ENCODE data around the gene TRMT10B. TPM values are rescaled to one million over a fixed set of nuclear protein-coding genes. Genes with fewer than 3 reads are reported as not detected.
"Not testable (repeated sequence)": the region's sequence is repeated elsewhere in the genome, so short reads cannot be mapped to it uniquely, and the experiment has no call there.

The TRMT10B gene
- total RNA-seq, 2 donors from 2014 or later = 7.8 to 19.6 TPM

DNA sequence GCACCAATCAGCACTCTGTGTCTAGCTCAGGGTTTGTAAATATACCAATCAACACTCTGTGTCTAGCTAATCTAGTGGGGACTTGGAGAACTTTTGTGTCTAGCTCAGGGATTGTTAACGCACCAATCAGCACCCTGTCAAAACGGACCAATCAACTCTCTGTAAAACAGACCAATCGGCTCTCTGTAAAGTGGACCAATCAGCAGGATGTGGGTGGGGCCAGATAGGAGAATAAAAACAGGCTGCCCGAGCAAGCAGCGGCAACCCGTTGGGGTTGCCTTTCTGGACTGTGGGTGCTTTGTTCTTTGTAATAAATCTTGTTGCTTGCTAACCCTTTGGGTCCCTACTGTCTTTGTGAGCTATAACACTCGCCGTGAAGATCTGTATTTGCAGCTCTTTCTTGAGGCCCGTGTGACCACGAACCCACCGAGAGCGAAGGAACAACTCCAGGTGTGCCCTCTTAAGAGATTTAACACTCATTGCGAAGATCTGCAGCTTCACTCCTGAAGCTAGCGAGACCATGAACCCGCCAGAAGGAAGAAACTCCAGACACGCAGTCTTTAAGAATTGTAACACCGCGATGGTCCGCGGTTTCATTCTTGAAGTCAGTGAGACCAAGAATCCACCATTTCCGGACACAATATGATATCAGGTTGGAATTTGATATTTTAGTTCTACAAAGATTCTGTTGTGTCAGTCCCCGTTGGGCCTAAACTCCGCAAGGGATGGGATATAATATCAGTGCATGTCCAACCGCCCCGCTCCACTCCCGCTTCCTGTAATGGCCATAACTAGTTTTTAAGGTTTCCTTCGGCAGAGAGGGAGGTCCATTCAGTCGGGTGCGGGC, 740 bp upstream of the TRMT10B start:
- WGBS = 90% methylated on average over 29 of the region's 29 CpGs
- Histone ChIP-seq H3K9me3 (no peaks in the 10 kb centered on the region), H3K27ac (peak overlapping the region; percentile 81 to 90), H3K4me1 (replicated peaks) (no peaks in the 10 kb centered on the region), H3K4me3 (peak overlapping the region; percentile 75 to 90), H3K27me3 (replicated peaks; ENCODE audit: insufficient read depth) (no peaks in the 10 kb centered on the region), H3K36me3 (no peaks in the 10 kb centered on the region)
- intact Hi-C loops (cut with DNase I) = loop anchor here (5.0 kb wide), 1 partner anchor 266 kb away; the partner anchor contains the start of gene POLR1E
- TF ChIP-seq, protein P1, sequence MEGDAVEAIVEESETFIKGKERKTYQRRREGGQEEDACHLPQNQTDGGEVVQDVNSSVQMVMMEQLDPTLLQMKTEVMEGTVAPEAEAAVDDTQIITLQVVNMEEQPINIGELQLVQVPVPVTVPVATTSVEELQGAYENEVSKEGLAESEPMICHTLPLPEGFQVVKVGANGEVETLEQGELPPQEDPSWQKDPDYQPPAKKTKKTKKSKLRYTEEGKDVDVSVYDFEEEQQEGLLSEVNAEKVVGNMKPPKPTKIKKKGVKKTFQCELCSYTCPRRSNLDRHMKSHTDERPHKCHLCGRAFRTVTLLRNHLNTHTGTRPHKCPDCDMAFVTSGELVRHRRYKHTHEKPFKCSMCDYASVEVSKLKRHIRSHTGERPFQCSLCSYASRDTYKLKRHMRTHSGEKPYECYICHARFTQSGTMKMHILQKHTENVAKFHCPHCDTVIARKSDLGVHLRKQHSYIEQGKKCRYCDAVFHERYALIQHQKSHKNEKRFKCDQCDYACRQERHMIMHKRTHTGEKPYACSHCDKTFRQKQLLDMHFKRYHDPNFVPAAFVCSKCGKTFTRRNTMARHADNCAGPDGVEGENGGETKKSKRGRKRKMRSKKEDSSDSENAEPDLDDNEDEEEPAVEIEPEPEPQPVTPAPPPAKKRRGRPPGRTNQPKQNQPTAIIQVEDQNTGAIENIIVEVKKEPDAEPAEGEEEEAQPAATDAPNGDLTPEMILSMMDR (IDR thresholded peaks at IDR 0.05) = no peak
- TF ChIP-seq POLR2A (IDR thresholded peaks at IDR 0.05) = no peak
- TF ChIP-seq POLR2AphosphoS5 (IDR thresholded peaks at IDR 0.05) = no peak
- no peak for DNase-seq (ENCODE audit: low spot score)

DNA sequence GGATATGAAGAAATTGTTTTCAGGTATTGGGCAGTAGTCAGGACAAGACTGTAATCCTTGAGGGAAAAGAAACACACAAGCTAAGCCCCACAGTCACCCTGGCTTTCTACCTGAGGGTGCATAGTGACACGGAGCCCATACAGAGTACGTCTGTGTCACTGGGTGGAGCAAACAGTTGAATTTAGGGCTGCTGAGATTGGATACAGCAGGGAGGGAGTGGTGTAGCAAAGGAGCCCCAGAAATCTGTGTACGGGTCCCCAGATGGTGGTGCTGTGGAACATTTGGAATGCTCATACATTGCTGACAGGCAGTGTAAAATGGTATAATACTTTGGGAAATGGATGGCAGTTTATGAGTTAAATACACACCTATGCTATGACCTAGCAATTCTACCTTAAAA, 5.1 kb downstream of the TRMT10B start:
- H3K27ac ChIP-seq = no peak overlapping the region
- no peaks in the 10 kb centered on the region for H3K27me3 ChIP-seq (replicated peaks; ENCODE audit: insufficient read depth)
- no peak for DNase-seq (ENCODE audit: low spot score)
- TF ChIP-seq POLR2AphosphoS5 (IDR thresholded peaks at IDR 0.05) (no peak), POLR2A (IDR thresholded peaks at IDR 0.05) (no peak)
- TF ChIP-seq, protein P1 (IDR thresholded peaks at IDR 0.05) = no peak
- 75% methylated on average over 3 of the region's 3 CpGs for WGBS
- no peaks in the 10 kb centered on the region for H3K36me3 ChIP-seq
- no peaks in the 10 kb centered on the region for H3K9me3 ChIP-seq
- no peak overlapping the region for H3K4me3 ChIP-seq
- H3K4me1 ChIP-seq (replicated peaks) = no peaks in the 10 kb centered on the region
- intact Hi-C loops (cut with DNase I) = no loop called here

DNA sequence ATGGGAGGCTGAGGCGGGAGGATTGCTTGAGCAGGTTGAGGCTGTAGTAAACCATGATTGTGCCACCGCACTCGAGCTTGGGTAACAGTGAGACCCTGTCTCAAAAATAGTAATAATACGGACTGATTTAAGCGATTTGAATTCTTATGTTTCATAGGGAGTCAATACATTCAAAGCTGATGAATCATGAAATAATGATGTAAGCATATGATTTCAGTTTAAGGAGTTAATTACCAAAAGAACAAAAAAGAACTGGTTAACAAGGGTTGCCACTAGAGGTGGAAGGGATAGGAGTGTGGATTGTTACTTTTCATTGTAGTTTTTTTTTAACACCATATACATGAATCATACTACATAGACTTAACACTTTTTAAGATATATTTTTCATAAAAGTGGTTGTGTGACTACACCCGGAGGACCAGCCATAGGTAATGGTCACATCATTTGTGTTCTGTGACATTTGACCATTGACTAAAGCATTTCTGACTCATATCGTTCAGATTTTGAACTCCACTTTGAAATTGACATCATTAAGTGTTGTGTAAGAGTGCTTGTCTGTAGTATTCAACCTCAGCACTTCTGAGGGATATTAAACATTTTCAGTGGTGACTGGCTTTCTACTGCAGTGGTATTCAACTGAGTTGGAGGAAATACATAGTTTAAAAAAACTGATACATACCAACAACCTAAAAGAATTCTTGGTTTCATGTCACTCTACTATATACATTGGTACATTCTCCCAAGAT, 7.0 kb downstream of the TRMT10B start:
- no peaks in the 10 kb centered on the region for H3K27me3 ChIP-seq (replicated peaks; ENCODE audit: insufficient read depth)
- DNase-seq (ENCODE audit: low spot score) = no peak
- no peak overlapping the region for H3K4me3 ChIP-seq
- WGBS = 90% methylated on average over 7 of the region's 7 CpGs
- intact Hi-C loops (cut with DNase I) = no loop called here
- H3K4me1 ChIP-seq (replicated peaks) = no peaks in the 10 kb centered on the region
- no peaks in the 10 kb centered on the region for H3K9me3 ChIP-seq
- no peaks in the 10 kb centered on the region for H3K36me3 ChIP-seq
- no peak for TF ChIP-seq POLR2A (IDR thresholded peaks at IDR 0.05)
- TF ChIP-seq, protein P1 (IDR thresholded peaks at IDR 0.05) = no peak
- TF ChIP-seq POLR2AphosphoS5 (IDR thresholded peaks at IDR 0.05) = no peak
- no peak overlapping the region for H3K27ac ChIP-seq

DNA sequence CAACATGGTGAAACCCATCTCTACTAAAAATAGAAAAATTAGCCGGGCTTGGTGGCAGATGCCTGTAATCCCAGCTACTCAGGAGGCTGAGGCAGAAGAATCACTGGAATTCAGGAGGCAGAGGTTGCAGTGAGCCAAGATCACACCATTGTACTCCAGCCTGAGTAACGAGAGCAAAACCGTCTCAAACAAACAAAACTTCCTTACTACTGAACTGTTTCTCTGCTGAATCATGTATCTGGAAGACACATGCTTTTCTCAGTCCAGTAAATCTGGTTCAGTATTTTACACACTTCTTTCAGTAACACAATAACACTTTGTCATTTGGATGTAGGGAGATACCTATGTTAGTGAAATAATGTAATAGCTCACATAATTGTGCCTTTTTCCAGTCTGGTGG, 7.9 kb downstream of the TRMT10B start:
- no peak overlapping the region for H3K27ac ChIP-seq
- no peaks in the 10 kb centered on the region for H3K27me3 ChIP-seq (replicated peaks; ENCODE audit: insufficient read depth)
- 48% methylated on average over 3 of the region's 3 CpGs for WGBS
- no peaks in the 10 kb centered on the region for H3K4me1 ChIP-seq (replicated peaks)
- no peak overlapping the region for H3K4me3 ChIP-seq
- intact Hi-C loops (cut with DNase I) = no loop called here
- H3K36me3 ChIP-seq = no peaks in the 10 kb centered on the region
- TF ChIP-seq POLR2A (IDR thresholded peaks at IDR 0.05) (no peak), POLR2AphosphoS5 (IDR thresholded peaks at IDR 0.05) (no peak)
- TF ChIP-seq, protein P1 (IDR thresholded peaks at IDR 0.05) = no peak
- no peaks in the 10 kb centered on the region for H3K9me3 ChIP-seq
- DNase-seq (ENCODE audit: low spot score) = no peak

DNA sequence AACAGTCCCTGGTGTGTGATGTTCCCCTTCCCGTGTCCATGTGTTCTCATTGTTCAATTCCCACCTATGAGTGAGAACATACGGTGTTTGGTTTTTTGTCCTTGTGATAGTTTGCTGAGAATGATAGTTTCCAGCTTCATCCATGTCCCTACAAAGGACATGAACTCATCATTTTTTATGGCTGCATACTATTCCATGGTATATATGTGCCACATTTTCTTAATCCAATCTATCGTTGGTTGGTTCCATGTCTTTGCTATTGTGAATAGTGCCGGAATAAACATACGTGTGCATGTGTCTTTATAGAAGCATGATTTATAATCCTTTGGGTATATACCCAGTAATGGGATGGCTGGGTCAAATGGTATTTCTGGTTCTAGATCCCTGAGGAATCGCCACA, 11.7 kb downstream of the TRMT10B start:
- WGBS = 82% methylated on average over 6 of the region's 6 CpGs
- H3K4me3 ChIP-seq; H3K27me3 ChIP-seq (replicated peaks; ENCODE audit: insufficient read depth); DNase-seq (ENCODE audit: low spot score); H3K4me1 ChIP-seq (replicated peaks); H3K27ac ChIP-seq; intact Hi-C loops (cut with DNase I); H3K9me3 ChIP-seq; H3K36me3 ChIP-seq: not testable (repeated sequence)
